Measurements from ENCODE around the gene FFAR1. TPM values are rescaled to one million over a fixed set of nuclear protein-coding genes. Genes with fewer than 3 reads are reported as not detected.
"Not testable (repeated sequence)": the region's sequence is repeated elsewhere in the genome, so short reads cannot be mapped to it uniquely, and the experiment has no call there.

The FFAR1 gene
- total and polyA plus RNA-seq, 9 donors: 0.04 to 0.14 (median 0.07) TPM; not detected in 6

DNA sequence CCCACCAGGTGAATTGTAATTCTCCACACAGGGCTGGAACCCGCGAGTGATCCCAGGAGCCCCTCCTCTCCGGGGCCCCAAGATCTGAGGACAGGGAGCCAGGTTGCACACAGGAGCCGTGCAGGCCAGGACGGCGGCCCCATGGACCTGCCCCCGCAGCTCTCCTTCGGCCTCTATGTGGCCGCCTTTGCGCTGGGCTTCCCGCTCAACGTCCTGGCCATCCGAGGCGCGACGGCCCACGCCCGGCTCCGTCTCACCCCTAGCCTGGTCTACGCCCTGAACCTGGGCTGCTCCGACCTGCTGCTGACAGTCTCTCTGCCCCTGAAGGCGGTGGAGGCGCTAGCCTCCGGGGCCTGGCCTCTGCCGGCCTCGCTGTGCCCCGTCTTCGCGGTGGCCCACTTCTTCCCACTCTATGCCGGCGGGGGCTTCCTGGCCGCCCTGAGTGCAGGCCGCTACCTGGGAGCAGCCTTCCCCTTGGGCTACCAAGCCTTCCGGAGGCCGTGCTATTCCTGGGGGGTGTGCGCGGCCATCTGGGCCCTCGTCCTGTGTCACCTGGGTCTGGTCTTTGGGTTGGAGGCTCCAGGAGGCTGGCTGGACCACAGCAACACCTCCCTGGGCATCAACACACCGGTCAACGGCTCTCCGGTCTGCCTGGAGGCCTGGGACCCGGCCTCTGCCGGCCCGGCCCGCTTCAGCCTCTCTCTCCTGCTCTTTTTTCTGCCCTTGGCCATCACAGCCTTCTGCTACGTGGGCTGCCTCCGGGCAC, 3.9 kb downstream of the FFAR1 start:
- Histone ChIP-seq H3K27me3 (ENCODE audit: control insufficient read depth, insufficient read depth, low read length) (peaks cover 2% of the 10 kb centered on the region), H3K4me3 (ENCODE audit: low read length) (no peak overlapping the region), H3K36me3 (ENCODE audit: control insufficient read depth, insufficient read depth, low read length) (no peaks in the 10 kb centered on the region), H3K27ac (ENCODE audit: low read length) (no peak overlapping the region), H3K9me3 (replicated peaks; ENCODE audit: control insufficient read depth, low read depth, low read length) (no peaks in the 10 kb centered on the region), H3K4me1 (ENCODE audit: control insufficient read depth, insufficient read depth, low read length) (no peaks in the 10 kb centered on the region)
- 90% methylated on average over 46 of the region's 47 CpGs for WGBS (ENCODE audit: insufficient coverage)
- no peak for DNase-seq

DNA sequence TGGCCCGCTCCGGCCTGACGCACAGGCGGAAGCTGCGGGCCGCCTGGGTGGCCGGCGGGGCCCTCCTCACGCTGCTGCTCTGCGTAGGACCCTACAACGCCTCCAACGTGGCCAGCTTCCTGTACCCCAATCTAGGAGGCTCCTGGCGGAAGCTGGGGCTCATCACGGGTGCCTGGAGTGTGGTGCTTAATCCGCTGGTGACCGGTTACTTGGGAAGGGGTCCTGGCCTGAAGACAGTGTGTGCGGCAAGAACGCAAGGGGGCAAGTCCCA, 4.4 kb downstream of the FFAR1 start:
- no peaks in the 10 kb centered on the region for H3K36me3 ChIP-seq (ENCODE audit: control insufficient read depth, insufficient read depth, low read length)
- 85% methylated on average over 11 of the region's 18 CpGs for WGBS (ENCODE audit: insufficient coverage)
- H3K9me3 ChIP-seq (replicated peaks; ENCODE audit: control insufficient read depth, low read depth, low read length): no peaks in the 10 kb centered on the region

GRCh38 chr19:35352448-35353304, 5.0 kb downstream of the FFAR1 start:
- Histone ChIP-seq H3K36me3 (ENCODE audit: control insufficient read depth, insufficient read depth, low read length) (no peaks in the 10 kb centered on the region), H3K4me1 (ENCODE audit: control insufficient read depth, insufficient read depth, low read length) (peaks cover under 1% of the 10 kb centered on the region), H3K9me3 (replicated peaks; ENCODE audit: control insufficient read depth, low read depth, low read length) (no peaks in the 10 kb centered on the region), H3K27me3 (ENCODE audit: control insufficient read depth, insufficient read depth, low read length) (peaks cover 2% of the 10 kb centered on the region), H3K4me3 (ENCODE audit: low read length) (no peak overlapping the region), H3K27ac (ENCODE audit: low read length) (no peak overlapping the region)
- 27% methylated on average over 17 of the region's 32 CpGs for WGBS (ENCODE audit: insufficient coverage)
- DNase-seq: peak; percentile 76

More for the DNA sequence above, 4.4 kb downstream of the FFAR1 start:
- Histone ChIP-seq H3K27me3 (ENCODE audit: control insufficient read depth, insufficient read depth, low read length) (peaks cover 2% of the 10 kb centered on the region), H3K27ac (ENCODE audit: low read length) (no peak overlapping the region), H3K4me1 (ENCODE audit: control insufficient read depth, insufficient read depth, low read length) (no peaks in the 10 kb centered on the region), H3K4me3 (ENCODE audit: low read length) (no peak overlapping the region)
- DNase-seq: no peak

DNA sequence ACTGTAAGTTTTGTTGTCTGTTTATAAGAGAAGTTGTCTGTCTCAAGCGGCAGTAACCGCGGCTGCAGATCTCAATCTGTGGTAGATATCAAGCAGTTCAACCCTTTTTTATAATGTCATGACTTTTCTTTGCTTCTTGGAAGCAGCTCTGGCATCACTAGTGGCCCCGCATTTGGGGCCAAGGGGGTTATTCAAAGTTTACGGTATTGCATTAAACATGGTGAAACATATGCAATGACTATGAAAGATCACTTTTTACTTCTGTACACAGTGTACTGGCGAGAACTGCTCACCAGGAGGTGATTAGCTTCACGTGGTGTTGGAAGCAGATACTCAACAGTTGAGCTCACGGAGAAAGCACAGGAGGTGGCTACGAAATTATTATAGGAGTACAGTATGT, 5.9 kb downstream of the FFAR1 start:
- WGBS (ENCODE audit: insufficient coverage): no CpG with 5 or more reads among the region's 9 CpGs
- no peaks in the 10 kb centered on the region for H3K36me3 ChIP-seq (ENCODE audit: control insufficient read depth, insufficient read depth, low read length)
- DNase-seq: no peak
- H3K4me3 ChIP-seq (ENCODE audit: low read length): no peak overlapping the region
- H3K27me3 ChIP-seq (ENCODE audit: control insufficient read depth, insufficient read depth, low read length): peaks cover 2% of the 10 kb centered on the region
- H3K4me1 ChIP-seq (ENCODE audit: control insufficient read depth, insufficient read depth, low read length): peaks cover 3% of the 10 kb centered on the region
- H3K27ac ChIP-seq (ENCODE audit: low read length): no peak overlapping the region
- no peaks in the 10 kb centered on the region for H3K9me3 ChIP-seq (replicated peaks; ENCODE audit: control insufficient read depth, low read depth, low read length)

DNA sequence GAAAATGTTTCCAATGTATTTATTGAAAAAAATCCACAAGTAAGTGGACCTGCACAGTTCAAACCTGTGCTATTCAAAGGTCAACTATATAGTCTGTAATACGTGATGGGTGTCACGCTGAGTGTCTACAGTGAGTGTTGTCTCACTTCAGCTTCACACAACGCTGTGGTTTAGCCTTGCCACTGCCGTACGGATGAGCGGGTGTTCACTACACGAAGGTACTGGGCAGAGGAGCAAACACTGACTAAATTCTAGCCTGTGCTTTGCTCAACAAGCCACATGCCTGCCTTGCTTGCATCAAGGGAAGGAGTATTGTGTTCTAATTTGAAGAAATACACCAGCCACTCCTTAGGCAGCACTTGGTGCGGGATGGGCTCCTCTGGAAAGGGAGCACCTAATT, 7.2 kb downstream of the FFAR1 start:
- WGBS (ENCODE audit: insufficient coverage): 94% methylated on average over 8 of the region's 8 CpGs
- H3K4me3 ChIP-seq (ENCODE audit: low read length): no peak overlapping the region
- H3K27ac ChIP-seq (ENCODE audit: low read length): no peak overlapping the region
- H3K27me3 ChIP-seq (ENCODE audit: control insufficient read depth, insufficient read depth, low read length): peaks cover 2% of the 10 kb centered on the region
- no peaks in the 10 kb centered on the region for H3K9me3 ChIP-seq (replicated peaks; ENCODE audit: control insufficient read depth, low read depth, low read length)
- H3K36me3 ChIP-seq (ENCODE audit: control insufficient read depth, insufficient read depth, low read length): no peaks in the 10 kb centered on the region
- DNase-seq: no peak
- peaks cover 3% of the 10 kb centered on the region for H3K4me1 ChIP-seq (ENCODE audit: control insufficient read depth, insufficient read depth, low read length)

GRCh38 chr19:35355791-35356460, 8.2 kb downstream of the FFAR1 start:
- peaks cover 2% of the 10 kb centered on the region for H3K27me3 ChIP-seq (ENCODE audit: control insufficient read depth, insufficient read depth, low read length)
- no peaks in the 10 kb centered on the region for H3K36me3 ChIP-seq (ENCODE audit: control insufficient read depth, insufficient read depth, low read length)
- no peak for DNase-seq
- peaks cover 3% of the 10 kb centered on the region for H3K4me1 ChIP-seq (ENCODE audit: control insufficient read depth, insufficient read depth, low read length)
- H3K4me3 ChIP-seq (ENCODE audit: low read length): no peak overlapping the region
- H3K27ac ChIP-seq (ENCODE audit: low read length): no peak overlapping the region
- WGBS (ENCODE audit: insufficient coverage): 54% methylated on average over 6 of the region's 6 CpGs
- no peaks in the 10 kb centered on the region for H3K9me3 ChIP-seq (replicated peaks; ENCODE audit: control insufficient read depth, low read depth, low read length)

DNA sequence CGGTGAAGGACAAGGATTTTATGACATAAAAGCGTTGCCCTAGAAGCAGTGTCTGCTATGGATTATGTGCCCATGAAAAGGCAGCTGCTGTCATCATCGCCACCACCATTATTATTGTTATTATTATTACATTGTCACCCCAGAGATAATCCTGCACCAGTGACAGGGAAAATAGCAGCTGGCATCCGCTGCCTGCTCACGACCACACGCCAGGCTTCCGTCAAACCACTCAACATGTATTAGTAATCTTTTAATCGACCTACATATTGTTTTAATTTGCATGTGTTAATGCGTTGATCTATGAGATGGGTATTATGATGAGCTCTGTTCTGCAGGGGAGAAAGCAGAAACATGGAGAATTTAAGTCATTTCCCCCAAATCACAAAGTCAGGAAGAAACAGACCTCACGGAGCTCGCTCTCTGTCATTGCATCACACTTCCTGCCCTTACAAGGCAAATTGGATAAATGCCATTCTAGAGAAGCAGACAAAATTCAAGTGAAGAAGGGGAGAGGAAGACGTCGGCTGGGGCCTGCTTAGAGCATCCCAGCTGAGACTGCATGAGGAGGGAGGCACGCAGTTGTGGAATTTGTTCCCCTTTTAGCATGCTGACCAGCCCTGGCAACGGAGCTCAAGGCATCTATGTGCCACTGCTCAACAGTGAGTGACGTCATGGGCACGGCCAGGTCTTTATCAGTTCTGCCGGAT, 10.3 kb downstream of the FFAR1 start, which contains the start of gene FFAR3:
FFAR3 (plus strand) TSS at position 594 of the 707 bp plus-strand sequence. CDS start 431 bp downstream, outside the sequence.
- H3K36me3 ChIP-seq (ENCODE audit: control insufficient read depth, insufficient read depth, low read length): no peaks in the 10 kb centered on the region
- no peaks in the 10 kb centered on the region for H3K9me3 ChIP-seq (replicated peaks; ENCODE audit: control insufficient read depth, low read depth, low read length)
- no peak within 1 kb of the TSS for H3K27ac ChIP-seq (ENCODE audit: low read length)
- DNase-seq: peak; percentile 80
- H3K4me3 ChIP-seq (ENCODE audit: low read length): no peak within 1 kb of the TSS
- H3K4me1 ChIP-seq (ENCODE audit: control insufficient read depth, insufficient read depth, low read length): peaks cover 3% of the 10 kb centered on the region
- peaks cover 2% of the 10 kb centered on the region for H3K27me3 ChIP-seq (ENCODE audit: control insufficient read depth, insufficient read depth, low read length)
- 33% methylated on average over 5 of the region's 18 CpGs for WGBS (ENCODE audit: insufficient coverage)

GRCh38 chr19:35358834-35359233, 11.1 kb downstream of the FFAR1 start:
- not testable (repeated sequence) for DNase-seq; H3K27me3 ChIP-seq (ENCODE audit: control insufficient read depth, insufficient read depth, low read length); H3K36me3 ChIP-seq (ENCODE audit: control insufficient read depth, insufficient read depth, low read length); H3K27ac ChIP-seq (ENCODE audit: low read length); H3K4me1 ChIP-seq (ENCODE audit: control insufficient read depth, insufficient read depth, low read length); H3K9me3 ChIP-seq (replicated peaks; ENCODE audit: control insufficient read depth, low read depth, low read length); H3K4me3 ChIP-seq (ENCODE audit: low read length)
- no CpG with 5 or more reads among the region's 16 CpGs for whole genome bisulfite sequencing (ENCODE audit: insufficient coverage)

DNA sequence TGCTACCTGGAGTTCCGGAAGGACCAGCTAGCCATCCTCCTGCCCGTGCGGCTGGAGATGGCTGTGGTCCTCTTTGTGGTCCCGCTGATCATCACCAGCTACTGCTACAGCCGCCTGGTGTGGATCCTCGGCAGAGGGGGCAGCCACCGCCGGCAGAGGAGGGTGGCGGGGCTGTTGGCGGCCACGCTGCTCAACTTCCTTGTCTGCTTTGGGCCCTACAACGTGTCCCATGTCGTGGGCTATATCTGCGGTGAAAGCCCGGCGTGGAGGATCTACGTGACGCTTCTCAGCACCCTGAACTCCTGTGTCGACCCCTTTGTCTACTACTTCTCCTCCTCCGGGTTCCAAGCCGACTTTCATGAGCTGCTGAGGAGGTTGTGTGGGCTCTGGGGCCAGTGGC, 11.7 kb downstream of the FFAR1 start:
- H3K9me3 ChIP-seq (replicated peaks; ENCODE audit: control insufficient read depth, low read depth, low read length); H3K27ac ChIP-seq (ENCODE audit: low read length); H3K4me1 ChIP-seq (ENCODE audit: control insufficient read depth, insufficient read depth, low read length); DNase-seq; H3K27me3 ChIP-seq (ENCODE audit: control insufficient read depth, insufficient read depth, low read length); H3K4me3 ChIP-seq (ENCODE audit: low read length); H3K36me3 ChIP-seq (ENCODE audit: control insufficient read depth, insufficient read depth, low read length): not testable (repeated sequence)
- 98% methylated on average over 7 of the region's 21 CpGs for WGBS (ENCODE audit: insufficient coverage)

Measured in muscle of leg (tissue), 11 donors.